ENCODE results near the gene SLC38A6.

SLC38A6 gene

GRCh38 chr14:60980811-60981632 lies at the start of gene SLC38A6, which contains the start of gene TRMT5:
SLC38A6 (plus strand) TSS chr14:60981245; CDS start chr14:60981278, 33 bp downstream.
TRMT5 (minus strand) TSS chr14:60981079; CDS start chr14:60980973, 106 bp downstream.
- no peak for TF ChIP-seq CTCF (IDR thresholded peaks at IDR 0.05; ENCODE audit: low read depth, low read length)
- H3K4me3 ChIP-seq (ENCODE audit: low read depth, low read length) = peak within 1 kb of the TSS; percentile 81

GRCh38 chr14:60933920-60934655 lies 47.0 kb upstream of the SLC38A6 start:
- H3K4me3 ChIP-seq (ENCODE audit: low read depth, low read length) = no peak overlapping the region
- TF ChIP-seq CTCF (IDR thresholded peaks at IDR 0.05; ENCODE audit: low read depth, low read length) = no peak

- TF ChIP-seq CTCF (IDR thresholded peaks at IDR 0.05; ENCODE audit: low read depth, low read length) = no peak
- no peak overlapping the region for H3K4me3 ChIP-seq (ENCODE audit: low read depth, low read length)
Measured at GRCh38 chr14:60935319-60935718, 45.7 kb upstream of the SLC38A6 start.

GRCh38 chr14:60943637-60944032 lies 37.4 kb upstream of the SLC38A6 start:
- H3K4me3 ChIP-seq (ENCODE audit: low read depth, low read length) = no peak overlapping the region
- TF ChIP-seq CTCF (IDR thresholded peaks at IDR 0.05; ENCODE audit: low read depth, low read length) = no peak

- no peak overlapping the region for H3K4me3 ChIP-seq (ENCODE audit: low read depth, low read length)
- no peak for TF ChIP-seq CTCF (IDR thresholded peaks at IDR 0.05; ENCODE audit: low read depth, low read length)
Measured at GRCh38 chr14:60944204-60944603, 36.8 kb upstream of the SLC38A6 start.

GRCh38 chr14:60945984-60946383 lies 35.1 kb upstream of the SLC38A6 start:
- no peak overlapping the region for H3K4me3 ChIP-seq (ENCODE audit: low read depth, low read length)
- no peak for TF ChIP-seq CTCF (IDR thresholded peaks at IDR 0.05; ENCODE audit: low read depth, low read length)

GRCh38 chr14:60946773-60947172 lies 34.3 kb upstream of the SLC38A6 start:
- no peak overlapping the region for H3K4me3 ChIP-seq (ENCODE audit: low read depth, low read length)
- TF ChIP-seq CTCF (IDR thresholded peaks at IDR 0.05; ENCODE audit: low read depth, low read length) = no peak
